ENCODE data around the gene MACROD2.
A peak's percentile ranks its signal among the peaks of the same experiment; 100 is the strongest.
"Not testable (repeated sequence)": the region's sequence is repeated elsewhere in the genome, so short reads cannot be mapped to it uniquely, and the experiment has no call there.

The MACROD2 gene

DNA sequence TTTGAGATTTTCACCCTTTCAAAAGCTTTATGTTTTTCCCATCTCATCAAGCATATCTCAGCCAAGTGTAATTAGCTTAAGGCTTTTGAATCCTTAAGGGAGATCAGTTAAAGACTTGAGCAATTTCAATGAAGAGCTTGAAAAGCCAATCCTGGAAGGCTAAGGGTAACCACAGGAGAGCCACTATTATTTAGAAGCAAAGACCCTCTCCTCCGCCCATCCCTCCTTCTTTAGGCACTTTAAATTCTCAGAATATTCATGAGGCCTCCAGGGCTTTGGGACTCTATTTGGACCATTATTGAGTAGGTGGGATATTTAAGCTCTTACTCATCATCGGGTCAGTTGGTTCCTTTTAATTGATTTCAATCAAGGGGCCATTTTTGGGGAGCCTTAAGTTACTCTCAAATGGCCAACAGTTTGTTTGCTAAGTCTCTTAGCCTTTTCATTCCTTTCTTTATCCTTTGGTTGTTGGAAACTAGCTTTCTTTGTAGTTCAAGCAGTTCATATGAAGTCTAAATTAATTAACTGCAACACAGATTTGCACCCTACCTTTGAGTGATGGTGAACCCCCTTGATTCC, 2010.7 kb downstream of the MACROD2 start:
- Histone ChIP-seq H3K4me3 (ENCODE audit: insufficient read length, low read depth) (no peak overlapping the region), H3K36me3 (ENCODE audit: insufficient read depth, insufficient read length, low read length) (no peaks in the 10 kb centered on the region), H3K4me1 (ENCODE audit: insufficient read depth, insufficient read length) (no peaks in the 10 kb centered on the region), H3K9me3 (ENCODE audit: insufficient read depth, low read length) (no peaks in the 10 kb centered on the region), H3K9ac (ENCODE audit: insufficient read length, low read depth) (no peak overlapping the region), H3K27me3 (ENCODE audit: insufficient read depth, insufficient read length) (no peaks in the 10 kb centered on the region)
- DNase-seq (ENCODE audit: low read depth, low spot score): peak; percentile 80
- TF ChIP-seq YY1 (IDR thresholded peaks at IDR 0.05; ENCODE audit: insufficient read depth, insufficient read length) (no peak), SUZ12 (IDR thresholded peaks at IDR 0.05; ENCODE audit: extremely low read depth, insufficient read depth, insufficient read length) (no peak), ZNF274 (IDR thresholded peaks at IDR 0.05; ENCODE audit: low read depth, low read length) (no peak)

DNA sequence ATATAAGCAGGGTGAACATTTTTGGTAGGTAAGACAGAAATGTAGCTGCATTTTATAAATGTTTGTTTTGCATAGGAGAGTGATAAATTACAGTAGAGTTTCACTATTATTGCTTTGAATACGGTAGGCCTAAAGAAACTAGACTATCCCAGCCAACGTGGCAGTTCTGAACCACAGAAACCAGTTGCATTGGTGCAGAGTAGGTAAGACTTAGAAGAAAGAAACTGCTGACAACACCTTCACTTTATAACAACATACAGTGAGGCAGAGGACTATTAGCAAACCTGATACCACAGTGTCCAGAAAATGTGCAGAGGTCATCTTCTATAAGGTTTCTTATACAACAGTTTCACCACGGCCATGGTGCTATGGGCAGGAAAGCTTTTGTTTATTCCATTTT, 2011.8 kb downstream of the MACROD2 start:
- no peak for TF ChIP-seq ZNF274 (IDR thresholded peaks at IDR 0.05; ENCODE audit: low read depth, low read length)
- no peak for TF ChIP-seq SUZ12 (IDR thresholded peaks at IDR 0.05; ENCODE audit: extremely low read depth, insufficient read depth, insufficient read length)
- TF ChIP-seq YY1 (IDR thresholded peaks at IDR 0.05; ENCODE audit: insufficient read depth, insufficient read length): no peak
- no peaks in the 10 kb centered on the region for H3K9me3 ChIP-seq (ENCODE audit: insufficient read depth, low read length)
- no peak overlapping the region for H3K9ac ChIP-seq (ENCODE audit: insufficient read length, low read depth)

DNA sequence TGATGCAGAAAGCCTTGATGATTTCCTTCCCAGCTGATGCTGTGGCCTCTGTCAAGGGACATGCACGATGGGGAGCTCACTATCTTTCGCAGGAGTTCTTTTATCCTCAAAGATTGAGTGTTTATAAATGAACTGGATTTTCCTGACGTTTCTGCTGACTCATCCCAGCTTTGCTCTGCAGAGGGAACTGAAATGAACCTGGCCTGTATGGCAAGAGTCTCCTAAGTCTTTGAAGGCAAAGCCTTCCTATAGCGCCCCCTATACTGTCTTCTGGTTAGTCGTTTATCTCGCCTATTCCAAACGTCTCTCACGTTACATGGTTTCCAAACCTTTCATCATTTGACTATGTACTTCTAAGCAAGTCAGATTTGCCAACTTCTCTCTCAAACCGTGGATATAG, 2012.6 kb downstream of the MACROD2 start:
- no peak for DNase-seq (ENCODE audit: low read depth, low spot score)
- Histone ChIP-seq H3K9me3 (ENCODE audit: insufficient read depth, low read length) (no peaks in the 10 kb centered on the region), H3K4me1 (ENCODE audit: insufficient read depth, insufficient read length) (no peaks in the 10 kb centered on the region), H3K4me3 (ENCODE audit: insufficient read length, low read depth) (no peak overlapping the region), H3K9ac (ENCODE audit: insufficient read length, low read depth) (no peak overlapping the region), H3K27me3 (ENCODE audit: insufficient read depth, insufficient read length) (no peaks in the 10 kb centered on the region), H3K36me3 (ENCODE audit: insufficient read depth, insufficient read length, low read length) (no peaks in the 10 kb centered on the region)
- no peak for TF ChIP-seq ZNF274 (IDR thresholded peaks at IDR 0.05; ENCODE audit: low read depth, low read length)
- no peak for TF ChIP-seq YY1 (IDR thresholded peaks at IDR 0.05; ENCODE audit: insufficient read depth, insufficient read length)
- no peak for TF ChIP-seq SUZ12 (IDR thresholded peaks at IDR 0.05; ENCODE audit: extremely low read depth, insufficient read depth, insufficient read length)

More for the DNA sequence above, 2011.8 kb downstream of the MACROD2 start:
- Histone ChIP-seq H3K4me3 (ENCODE audit: insufficient read length, low read depth) (no peak overlapping the region), H3K4me1 (ENCODE audit: insufficient read depth, insufficient read length) (no peaks in the 10 kb centered on the region), H3K36me3 (ENCODE audit: insufficient read depth, insufficient read length, low read length) (no peaks in the 10 kb centered on the region), H3K27me3 (ENCODE audit: insufficient read depth, insufficient read length) (no peaks in the 10 kb centered on the region)
- DNase-seq (ENCODE audit: low read depth, low spot score): no peak

DNA sequence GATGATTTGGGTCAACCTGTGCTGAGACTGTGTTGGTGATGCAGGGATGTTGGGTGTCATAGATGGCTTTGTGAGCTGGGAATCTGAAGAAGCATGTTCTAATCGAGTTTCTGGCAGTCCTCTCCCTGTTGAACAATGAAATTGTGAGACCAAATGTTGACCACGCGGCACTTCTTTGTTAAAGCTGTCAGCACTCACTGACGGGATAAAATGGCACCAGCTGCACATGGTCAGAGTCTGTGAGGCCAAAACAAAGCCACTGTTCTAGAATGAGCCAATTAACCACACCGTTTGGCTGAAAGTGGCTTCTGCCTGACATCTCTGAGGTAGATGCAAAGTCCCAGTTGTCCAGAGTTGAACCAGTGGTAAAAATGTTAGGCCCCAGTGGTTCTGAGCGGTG, 2015.7 kb downstream of the MACROD2 start:
- no peak for DNase-seq (ENCODE audit: low read depth, low spot score)
- Histone ChIP-seq H3K9ac (ENCODE audit: insufficient read length, low read depth) (no peak overlapping the region), H3K27me3 (ENCODE audit: insufficient read depth, insufficient read length) (no peaks in the 10 kb centered on the region), H3K4me3 (ENCODE audit: insufficient read length, low read depth) (no peak overlapping the region), H3K36me3 (ENCODE audit: insufficient read depth, insufficient read length, low read length) (no peaks in the 10 kb centered on the region), H3K4me1 (ENCODE audit: insufficient read depth, insufficient read length) (no peaks in the 10 kb centered on the region), H3K9me3 (ENCODE audit: insufficient read depth, low read length) (no peaks in the 10 kb centered on the region)
- TF ChIP-seq SUZ12 (IDR thresholded peaks at IDR 0.05; ENCODE audit: extremely low read depth, insufficient read depth, insufficient read length) (no peak), YY1 (IDR thresholded peaks at IDR 0.05; ENCODE audit: insufficient read depth, insufficient read length) (no peak), ZNF274 (IDR thresholded peaks at IDR 0.05; ENCODE audit: low read depth, low read length) (no peak)

DNA sequence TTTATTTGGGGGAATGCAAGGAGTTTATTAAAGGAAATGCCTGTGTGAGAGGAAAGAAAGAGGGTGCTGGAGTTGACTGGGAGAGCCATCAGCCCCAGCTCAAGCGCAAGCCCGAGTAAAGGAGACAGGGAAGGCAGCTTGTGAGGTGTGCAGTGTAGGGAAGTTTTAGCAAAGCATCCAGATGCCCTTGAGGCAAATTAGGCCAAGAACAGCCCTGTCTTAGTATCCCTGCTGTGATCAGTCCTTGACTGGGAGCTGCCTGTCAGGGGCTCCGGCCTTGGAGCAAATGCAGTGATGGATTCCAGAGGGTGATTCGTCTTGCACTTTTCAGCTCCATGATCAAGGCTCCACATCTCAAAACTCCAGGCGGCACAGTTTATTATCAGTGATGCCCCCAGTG, 2016.2 kb downstream of the MACROD2 start:
- Histone ChIP-seq H3K9ac (ENCODE audit: insufficient read length, low read depth) (no peak overlapping the region), H3K27me3 (ENCODE audit: insufficient read depth, insufficient read length) (no peaks in the 10 kb centered on the region), H3K9me3 (ENCODE audit: insufficient read depth, low read length) (no peaks in the 10 kb centered on the region), H3K4me1 (ENCODE audit: insufficient read depth, insufficient read length) (no peaks in the 10 kb centered on the region), H3K4me3 (ENCODE audit: insufficient read length, low read depth) (no peak overlapping the region), H3K36me3 (ENCODE audit: insufficient read depth, insufficient read length, low read length) (no peaks in the 10 kb centered on the region)
- DNase-seq (ENCODE audit: low read depth, low spot score): no peak
- no peak for TF ChIP-seq SUZ12 (IDR thresholded peaks at IDR 0.05; ENCODE audit: extremely low read depth, insufficient read depth, insufficient read length)
- no peak for TF ChIP-seq YY1 (IDR thresholded peaks at IDR 0.05; ENCODE audit: insufficient read depth, insufficient read length)
- no peak for TF ChIP-seq ZNF274 (IDR thresholded peaks at IDR 0.05; ENCODE audit: low read depth, low read length)

DNA sequence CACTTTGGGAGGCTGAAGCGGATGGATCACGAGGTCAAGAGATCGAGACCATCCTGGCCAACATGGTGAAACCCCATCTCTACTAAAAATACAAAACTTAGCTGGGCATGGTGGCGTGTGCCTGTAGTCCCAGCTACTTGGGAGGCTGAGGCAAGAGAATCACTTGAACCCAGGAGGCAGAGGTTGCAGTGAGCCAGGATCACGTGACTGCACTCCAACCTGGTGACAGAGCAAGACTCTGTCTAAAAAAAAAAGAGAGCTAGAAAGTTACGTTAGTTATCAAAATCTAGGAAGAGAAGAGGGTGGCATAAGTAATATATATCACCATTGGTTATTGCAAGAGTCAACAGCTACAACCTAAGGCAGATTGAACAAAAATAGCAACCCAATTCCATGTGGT, 2017.6 kb downstream of the MACROD2 start:
- not testable (repeated sequence) for DNase-seq (ENCODE audit: low read depth, low spot score); H3K27me3 ChIP-seq (ENCODE audit: insufficient read depth, insufficient read length); H3K9ac ChIP-seq (ENCODE audit: insufficient read length, low read depth); H3K4me1 ChIP-seq (ENCODE audit: insufficient read depth, insufficient read length); H3K9me3 ChIP-seq (ENCODE audit: insufficient read depth, low read length); H3K36me3 ChIP-seq (ENCODE audit: insufficient read depth, insufficient read length, low read length); H3K4me3 ChIP-seq (ENCODE audit: insufficient read length, low read depth)

DNA sequence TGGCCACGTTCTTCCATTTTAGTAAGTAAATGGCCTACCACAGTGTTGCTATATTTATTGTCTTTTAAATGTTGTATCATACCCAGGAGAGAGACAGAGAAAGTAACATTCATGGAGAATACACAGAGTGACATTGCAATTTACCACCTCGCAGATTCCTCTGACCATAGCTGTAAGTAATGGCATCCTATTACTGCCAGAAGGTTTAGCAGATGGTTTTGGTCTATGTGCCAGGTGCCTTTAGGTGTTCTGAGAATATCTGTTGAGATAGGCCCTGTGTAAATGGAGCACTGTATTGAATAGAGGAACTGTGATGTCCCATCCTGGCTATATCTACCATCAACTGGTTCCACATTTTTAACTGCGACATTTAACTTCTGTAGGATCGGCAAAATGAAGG, 2018.3 kb downstream of the MACROD2 start:
- no peaks in the 10 kb centered on the region for H3K4me1 ChIP-seq (ENCODE audit: insufficient read depth, insufficient read length)
- DNase-seq (ENCODE audit: low read depth, low spot score): no peak
- H3K27me3 ChIP-seq (ENCODE audit: insufficient read depth, insufficient read length): no peaks in the 10 kb centered on the region
- H3K9me3 ChIP-seq (ENCODE audit: insufficient read depth, low read length): no peaks in the 10 kb centered on the region
- no peak overlapping the region for H3K4me3 ChIP-seq (ENCODE audit: insufficient read length, low read depth)
- no peaks in the 10 kb centered on the region for H3K36me3 ChIP-seq (ENCODE audit: insufficient read depth, insufficient read length, low read length)
- TF ChIP-seq ZNF274 (IDR thresholded peaks at IDR 0.05; ENCODE audit: low read depth, low read length) (no peak), YY1 (IDR thresholded peaks at IDR 0.05; ENCODE audit: insufficient read depth, insufficient read length) (no peak), SUZ12 (IDR thresholded peaks at IDR 0.05; ENCODE audit: extremely low read depth, insufficient read depth, insufficient read length) (no peak)
- no peak overlapping the region for H3K9ac ChIP-seq (ENCODE audit: insufficient read length, low read depth)

DNA sequence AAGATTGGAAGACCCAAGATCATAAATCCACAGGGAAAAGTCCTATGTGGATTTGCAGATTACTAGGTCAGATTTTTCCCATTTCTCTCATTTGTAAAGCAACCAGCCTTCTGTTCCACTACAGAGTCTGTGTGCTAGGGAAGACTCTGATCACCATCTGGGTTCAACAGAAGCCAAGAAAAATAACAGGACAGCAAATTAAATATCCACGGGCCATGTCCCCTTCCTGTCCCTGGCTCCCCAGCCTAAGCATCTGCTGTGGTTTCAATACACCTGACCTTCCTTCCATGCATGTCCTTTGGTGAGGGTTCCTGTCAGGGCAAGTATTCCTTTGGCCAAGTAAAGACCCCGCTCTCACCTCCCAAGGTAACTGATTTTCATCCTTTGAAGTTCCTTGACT, 2019.1 kb downstream of the MACROD2 start:
- H3K27me3 ChIP-seq (ENCODE audit: insufficient read depth, insufficient read length): no peaks in the 10 kb centered on the region
- no peaks in the 10 kb centered on the region for H3K4me1 ChIP-seq (ENCODE audit: insufficient read depth, insufficient read length)
- no peaks in the 10 kb centered on the region for H3K9me3 ChIP-seq (ENCODE audit: insufficient read depth, low read length)
- no peak overlapping the region for H3K4me3 ChIP-seq (ENCODE audit: insufficient read length, low read depth)
- TF ChIP-seq SUZ12 (IDR thresholded peaks at IDR 0.05; ENCODE audit: extremely low read depth, insufficient read depth, insufficient read length): no peak
- no peak for TF ChIP-seq ZNF274 (IDR thresholded peaks at IDR 0.05; ENCODE audit: low read depth, low read length)
- no peak for TF ChIP-seq YY1 (IDR thresholded peaks at IDR 0.05; ENCODE audit: insufficient read depth, insufficient read length)
- no peak for DNase-seq (ENCODE audit: low read depth, low spot score)
- H3K9ac ChIP-seq (ENCODE audit: insufficient read length, low read depth): no peak overlapping the region
- no peaks in the 10 kb centered on the region for H3K36me3 ChIP-seq (ENCODE audit: insufficient read depth, insufficient read length, low read length)
